GM21367 (cell line): ENCODE measurements around the gene AP3D1.

Source experiments
- ATAC-seq: cut with Tn5 transposase; IDR thresholded peaks from one replicate; pipeline ENCODE4 v1.9.1; 2021; ENCODE audit not compliant: unreplicated experiment

AP3D1 gene

DNA sequence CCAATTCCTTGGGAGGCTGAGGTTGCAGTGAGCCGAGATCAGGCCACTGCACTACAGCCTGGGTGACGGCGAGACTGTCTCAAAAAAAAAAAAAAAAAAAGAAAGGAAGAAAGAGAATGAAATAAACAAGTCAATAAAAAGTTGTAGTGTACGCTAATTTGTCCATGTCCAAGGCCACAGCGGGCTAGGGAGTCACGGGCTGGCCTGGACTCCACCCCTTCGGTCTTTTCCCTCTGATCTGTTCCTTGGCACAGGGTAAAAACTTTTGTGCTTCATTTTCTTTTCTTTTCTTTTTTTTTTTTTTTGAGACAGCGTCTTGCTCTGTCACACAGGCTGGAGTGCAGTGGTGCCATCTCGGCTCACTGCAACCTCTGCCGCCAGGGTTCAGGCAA lies 80.9 kb downstream of the AP3D1 start:
- ATAC-seq = no peak

- no peak for ATAC-seq
Observed at GRCh38 chr19:2064788-2065524, 86.4 kb downstream of the AP3D1 start.

DNA sequence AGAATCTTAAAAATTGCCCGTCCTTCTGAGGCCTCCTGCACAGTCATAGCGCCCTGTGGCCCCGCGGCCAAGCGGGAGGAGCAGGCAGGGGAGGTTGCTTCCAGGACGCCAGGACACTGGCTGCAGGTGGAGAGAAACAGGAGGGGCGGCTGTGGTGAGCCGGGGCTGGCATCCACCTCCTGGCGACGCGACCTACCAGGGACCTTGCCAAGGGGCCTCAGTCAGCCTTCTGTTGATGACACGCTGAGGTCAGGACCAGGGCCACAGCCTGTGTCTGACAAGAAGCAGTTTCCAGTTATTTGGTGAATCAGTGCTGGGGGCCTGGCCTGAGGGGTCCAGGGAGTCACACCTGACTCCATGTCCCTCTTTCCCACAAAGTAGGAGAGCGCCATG lies 87.0 kb downstream of the AP3D1 start:
- ATAC-seq = no peak

DNA sequence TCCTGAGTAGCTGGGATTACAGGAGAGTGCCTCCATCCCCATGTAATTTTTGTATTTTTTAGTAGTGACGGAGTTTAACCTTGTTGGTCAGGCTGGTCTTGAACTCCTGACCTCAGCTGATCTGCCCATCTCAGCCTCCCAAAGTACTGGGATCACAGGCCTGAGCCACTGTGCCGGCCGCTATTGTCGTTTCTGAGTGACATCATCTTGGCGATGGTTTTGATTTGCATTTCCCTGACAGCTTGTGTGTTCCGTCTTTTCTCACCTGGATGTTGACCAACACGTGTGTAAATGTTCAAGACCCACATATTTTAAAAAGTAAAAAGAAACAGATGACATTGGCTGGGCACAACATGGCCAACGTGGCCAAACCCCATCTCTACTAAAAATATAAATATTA lies 87.5 kb downstream of the AP3D1 start:
- ATAC-seq = no peak

DNA sequence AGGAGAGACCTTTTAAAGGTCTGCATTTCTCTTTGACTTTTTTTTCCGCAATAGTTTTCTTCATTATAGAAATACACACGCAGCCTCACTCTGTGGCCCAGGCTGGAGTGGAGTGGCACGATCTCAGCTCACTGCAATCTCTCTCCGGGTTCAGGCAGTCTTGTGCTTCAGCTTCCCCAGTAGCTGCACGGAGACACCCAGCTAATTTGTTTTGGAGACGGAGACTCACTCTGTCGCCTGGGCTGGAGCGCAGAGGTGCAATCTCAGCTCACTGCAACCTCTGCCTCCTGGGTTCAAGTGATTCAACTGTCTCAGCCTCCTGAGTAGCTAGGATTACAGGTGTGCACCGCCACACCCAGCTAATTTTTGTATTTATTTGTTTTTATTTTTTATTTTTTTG lies 88.6 kb downstream of the AP3D1 start:
- ATAC-seq = no peak

- no peak for ATAC-seq
Observed at GRCh38 chr19:2062389-2062729, 89.0 kb downstream of the AP3D1 start.

DNA sequence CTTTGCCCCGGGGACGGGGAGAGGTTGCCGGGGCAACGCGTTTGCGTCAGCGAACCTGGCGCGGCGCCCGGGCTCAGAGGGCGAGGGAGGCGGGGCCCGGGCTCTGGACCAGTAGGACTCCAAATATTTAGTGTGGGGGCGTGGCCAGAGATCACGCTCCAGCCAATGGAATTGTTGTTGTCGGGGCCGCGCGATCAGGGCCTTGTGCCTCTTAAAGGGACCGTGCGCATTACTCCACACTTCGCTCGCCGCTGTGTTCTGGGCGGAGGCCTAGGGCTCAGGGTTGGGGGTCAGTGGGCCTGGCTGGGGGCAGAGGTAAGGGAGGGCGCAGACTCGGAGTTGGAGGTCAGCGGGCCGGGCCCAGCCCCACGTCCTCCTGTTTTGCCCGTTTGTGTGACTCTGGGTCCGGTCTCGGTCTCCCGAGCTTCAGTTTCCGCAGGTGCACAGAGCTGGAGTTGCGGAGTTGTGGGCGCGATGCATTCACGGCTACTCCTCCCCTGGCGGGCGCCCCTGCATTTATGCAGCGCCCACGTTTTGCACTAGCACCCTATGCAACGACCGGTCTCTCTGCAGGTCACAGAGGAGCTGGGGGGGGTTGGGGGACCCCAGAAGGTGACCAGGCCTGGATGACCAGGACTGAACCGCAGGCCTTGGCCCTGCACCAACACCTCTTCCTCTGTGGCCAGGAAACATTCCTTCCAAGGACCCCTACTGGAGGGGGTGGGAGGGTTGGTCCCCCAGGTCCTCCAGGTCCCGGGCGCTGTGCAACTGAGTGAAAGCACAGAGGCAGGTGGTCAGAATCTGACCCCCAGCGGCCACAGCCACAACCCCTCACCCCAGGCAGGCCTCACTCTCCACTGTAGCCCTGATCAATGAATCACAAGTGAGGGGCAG lies 89.6 kb downstream of the AP3D1 start:
- peak; percentile 59 for ATAC-seq

DNA sequence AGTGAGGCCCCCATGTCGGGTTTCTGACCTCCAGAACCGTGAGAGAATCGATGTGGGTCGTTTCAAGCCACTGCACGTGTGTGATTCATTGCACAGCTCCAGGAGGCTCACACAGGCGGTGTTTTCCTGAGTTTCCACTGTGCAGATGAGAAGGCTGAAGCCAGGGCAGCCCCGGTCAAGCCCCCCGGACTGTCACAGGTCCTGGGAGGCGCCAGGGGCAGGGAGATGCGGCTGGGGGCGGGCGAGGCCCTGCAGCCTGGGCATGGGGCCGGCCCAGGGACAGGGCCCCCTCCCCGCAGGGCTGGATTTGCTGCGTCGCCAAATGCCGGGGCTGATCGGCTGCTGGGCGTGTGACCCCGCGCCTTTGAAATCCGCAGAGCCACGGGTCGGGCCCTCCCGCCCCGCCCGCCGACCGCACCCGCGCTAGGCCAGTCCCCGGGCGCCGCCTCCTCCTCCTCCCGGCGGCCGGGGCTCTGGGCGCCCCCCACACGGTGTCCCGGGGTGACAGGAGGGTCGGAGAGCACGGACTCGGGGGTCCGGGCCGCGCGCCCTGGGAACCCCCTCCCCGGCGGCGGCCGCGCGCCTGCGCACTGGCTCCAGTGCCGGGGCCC lies 90.4 kb downstream of the AP3D1 start:
- peak; percentile 20 for ATAC-seq

DNA sequence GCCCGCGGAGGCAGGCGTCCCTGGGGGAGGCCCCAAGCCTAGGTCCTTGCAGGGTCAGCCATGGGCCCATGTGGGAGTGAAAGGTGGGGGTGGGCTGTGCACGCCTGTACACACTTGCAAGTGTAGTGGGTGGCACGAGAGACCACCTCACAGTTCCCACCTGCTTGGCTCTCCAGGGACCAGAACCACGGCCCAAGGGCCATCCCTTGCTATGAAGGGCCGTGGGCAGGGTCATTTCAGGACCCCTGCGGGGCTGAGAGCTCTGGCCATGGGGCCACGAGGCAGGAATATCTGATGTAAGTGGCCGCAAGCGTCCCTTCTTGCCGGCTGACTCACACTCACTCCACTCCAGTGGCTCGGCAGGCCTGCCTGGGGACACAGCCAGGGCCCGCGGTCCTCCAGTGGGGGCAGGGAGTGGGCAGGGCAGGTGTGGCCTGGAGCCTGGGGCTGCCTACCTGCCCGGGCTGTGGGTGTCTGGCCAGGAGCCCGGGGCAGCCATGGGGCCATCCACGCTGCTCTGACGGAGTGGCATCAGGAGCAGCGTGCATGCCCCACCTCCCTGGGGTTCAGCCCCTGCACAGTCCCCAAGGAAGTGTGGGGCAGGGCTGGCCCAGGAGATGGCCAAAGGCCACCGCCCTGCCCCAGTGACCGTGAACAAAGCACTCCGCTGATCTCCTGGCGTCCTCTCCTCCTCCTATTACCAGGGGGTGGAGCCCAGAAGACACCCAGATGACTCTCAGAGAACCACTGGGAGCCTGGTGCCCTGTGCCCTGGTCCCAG lies 91.8 kb downstream of the AP3D1 start:
- no peak for ATAC-seq

- no peak for ATAC-seq
Observed at GRCh38 chr19:2058570-2059421, 92.6 kb downstream of the AP3D1 start.

DNA sequence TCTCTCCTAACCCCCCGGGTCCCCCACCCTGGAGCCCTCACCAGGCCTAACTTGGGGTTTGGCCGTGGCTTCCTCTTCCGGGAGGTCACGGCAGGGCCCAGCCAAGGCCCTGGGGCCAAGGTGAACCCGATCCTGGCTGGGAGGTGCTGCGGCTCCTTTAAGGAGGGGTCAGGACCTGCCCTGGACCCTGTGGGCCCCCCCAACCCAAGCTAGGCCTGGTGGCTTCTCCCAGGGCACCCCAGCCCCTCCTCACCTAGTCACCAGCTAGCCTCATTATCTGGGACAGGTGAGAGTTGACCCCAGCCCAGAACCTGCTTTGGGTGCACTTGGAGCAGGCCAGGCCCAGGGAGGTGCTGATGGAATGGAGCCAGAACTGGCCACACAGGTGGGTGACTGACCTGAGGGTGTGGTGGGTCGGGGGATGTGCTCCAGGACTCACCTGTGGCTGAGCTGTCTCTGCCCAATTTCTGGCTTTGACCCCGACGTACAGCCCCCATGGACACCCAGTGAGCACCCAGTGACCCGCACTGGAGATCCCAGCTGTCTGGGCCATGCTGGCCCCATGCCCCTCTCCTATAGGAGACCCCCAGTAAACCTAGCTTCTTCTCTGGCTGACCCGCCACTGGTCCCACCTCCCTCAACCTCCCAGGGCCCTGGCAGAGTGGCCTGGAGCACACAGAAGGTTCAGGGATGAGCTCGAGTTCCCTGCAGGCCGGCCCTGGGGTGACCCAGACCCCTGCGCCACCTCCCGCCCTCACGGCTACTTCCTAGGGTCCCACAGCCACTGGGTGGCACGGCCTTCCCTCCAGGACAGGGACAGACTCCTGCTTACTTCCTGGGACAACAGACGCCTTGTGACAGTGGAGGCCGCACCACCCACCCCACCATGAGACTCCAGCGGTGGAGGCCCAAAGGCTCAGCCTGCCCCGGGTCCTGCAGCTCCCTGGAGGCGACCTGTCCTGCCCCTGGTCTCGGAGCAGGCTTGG lies 93.6 kb downstream of the AP3D1 start:
- no peak for ATAC-seq

DNA sequence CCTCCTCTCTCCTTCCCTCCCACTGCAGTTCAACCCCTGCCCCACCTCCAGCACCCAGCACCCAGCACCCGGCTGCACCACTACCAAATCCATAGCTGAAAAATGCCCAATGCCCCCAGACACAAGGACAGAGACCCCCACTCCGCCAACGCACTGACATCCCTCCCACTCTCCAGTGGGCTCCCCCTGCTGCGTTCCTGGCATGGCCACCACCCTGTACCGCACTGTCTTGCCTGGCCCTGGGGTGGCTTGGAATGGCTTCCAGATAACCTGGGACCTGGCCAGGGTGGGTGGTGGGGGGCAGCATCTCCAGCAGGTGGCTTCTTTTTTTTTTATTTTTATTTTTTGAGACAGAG lies 94.6 kb downstream of the AP3D1 start:
- no peak for ATAC-seq

GRCh38 chr19:2055931-2056836 lies 95.2 kb downstream of the AP3D1 start:
- no peak for ATAC-seq

DNA sequence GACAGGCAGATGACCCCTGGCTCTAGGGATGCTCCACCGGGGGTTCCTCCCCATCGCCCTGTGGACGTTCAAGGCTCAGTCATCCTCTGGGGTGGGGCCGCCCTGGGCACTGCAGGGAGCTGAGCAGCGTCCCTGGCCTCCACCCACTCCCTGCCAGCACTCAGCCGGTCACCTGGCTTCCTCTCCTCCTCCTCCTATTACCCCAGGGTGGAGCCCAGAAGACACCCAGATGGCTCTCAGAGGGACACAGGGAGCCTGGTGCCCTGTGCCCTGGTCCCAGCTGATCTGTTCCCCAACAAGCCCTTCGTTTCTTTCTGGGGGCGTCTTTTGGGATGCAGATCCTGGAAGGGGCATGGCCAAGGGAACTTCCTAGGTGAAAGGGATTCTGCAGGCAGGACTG lies 96.6 kb downstream of the AP3D1 start:
- no peak for ATAC-seq

GRCh38 chr19:2053601-2054389 lies 97.6 kb downstream of the AP3D1 start:
- ATAC-seq = no peak

DNA sequence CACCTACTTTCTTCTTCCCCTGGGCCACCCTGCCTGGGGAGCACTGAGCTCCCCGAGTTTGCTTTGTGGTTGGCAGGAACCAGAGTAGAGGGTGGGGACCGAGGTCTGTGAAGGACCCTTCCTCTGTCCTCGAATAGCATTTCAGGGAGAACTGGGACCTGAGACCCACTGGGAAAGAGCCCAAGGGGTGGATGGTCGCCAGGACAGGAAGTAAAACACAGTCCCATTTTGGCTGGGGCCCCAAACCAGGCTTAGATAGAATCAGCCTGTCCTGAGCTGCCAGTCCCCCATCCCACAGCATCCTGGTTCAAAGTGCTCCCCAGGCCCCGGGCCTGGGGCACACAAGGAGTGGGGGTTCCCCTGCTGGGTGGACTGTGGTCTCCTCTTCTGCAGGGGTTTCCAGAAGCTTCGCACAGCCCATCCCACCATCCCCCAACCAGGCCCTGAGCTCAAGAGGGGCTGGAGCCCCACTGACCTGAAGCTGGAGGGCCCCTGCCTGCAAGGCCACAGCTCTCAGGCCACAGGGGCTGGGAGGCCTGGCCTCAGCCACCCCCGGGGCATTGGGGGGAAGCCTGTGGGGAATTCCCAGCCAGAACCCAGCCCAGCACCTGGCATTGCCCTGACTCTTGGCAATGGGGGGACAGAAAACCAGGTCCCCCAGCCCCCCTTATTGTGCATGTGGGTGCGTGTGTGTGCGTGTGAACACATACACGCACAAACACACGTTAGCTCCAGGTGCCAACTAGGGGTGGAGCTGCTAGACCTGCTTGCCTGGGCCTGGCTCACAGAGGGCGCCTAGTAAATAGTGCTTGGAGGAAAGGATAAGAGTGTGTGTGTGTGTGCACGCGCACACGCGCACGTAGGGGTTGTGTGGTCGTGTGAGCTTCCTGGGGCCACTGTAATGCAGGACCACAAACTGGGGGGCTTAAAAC lies 99.3 kb downstream of the AP3D1 start:
- ATAC-seq = peak; percentile 0
